HL-60 (cell line): ENCODE measurements around the gene IGFLR1.
"Not testable (repeated sequence)": the region's sequence is repeated elsewhere in the genome, so short reads cannot be mapped to it uniquely, and the experiment has no call there.

Source experiments
- DNase-seq, 2 experiments: peaks; one replicate each; pipeline ENCODE4 v3.0.0-alpha.2; 2010 to 2020; ENCODE audit warnings: low read depth in 1 of 2, low spot score in 1 of 2
- H3K27ac ChIP-seq: fragments of 250-450 bp; sonication (Bioruptor Pico); replicated peaks from 2 replicates; pipeline ENCODE4 v1.5.1; 2020; ENCODE audit warnings: mild to moderate bottlenecking, moderate library complexity
- H3K27me3 ChIP-seq: fragments of 250-450 bp; sonication (Bioruptor Pico); 2 replicates; pipeline ENCODE4 v1.5.1; 2021; ENCODE audit warnings: mild to moderate bottlenecking, moderate library complexity; ENCODE audit not compliant: insufficient read depth, poor library complexity, severe bottlenecking
- H3K4me3 ChIP-seq: replicated peaks from 2 replicates; pipeline ENCODE4 v1.5.1; 2011; ENCODE audit warnings: mild to moderate bottlenecking, control low read depth, low read length; ENCODE audit not compliant: insufficient read depth
- CTCF ChIP-seq: IDR thresholded peaks from one replicate; pipeline ENCODE4 v1.5.1; 2011; ENCODE audit warnings: low read length, control low read depth, inconsistent platforms; ENCODE audit not compliant: insufficient read depth
- GABPA ChIP-seq: IDR thresholded peaks from 2 replicates; pipeline ENCODE4 v1.6.1; 2012; ENCODE audit warnings: low read depth
- POLR2AphosphoS5 ChIP-seq: IDR thresholded peaks from 2 replicates; pipeline ENCODE4 v1.6.1; 2012; ENCODE audit warnings: low read depth
- SPI1 ChIP-seq: IDR thresholded peaks from 2 replicates; pipeline ENCODE4 v1.6.1; 2012; ENCODE audit warnings: low read depth, mild to moderate bottlenecking, borderline replicate concordance
- TF ChIP-seq, protein P1 (sequence below): IDR thresholded peaks from 2 replicates; pipeline ENCODE4 v1.6.1; 2012; ENCODE audit warnings: low read depth; ENCODE audit not compliant: insufficient replicate concordance

IGFLR1 gene

DNA sequence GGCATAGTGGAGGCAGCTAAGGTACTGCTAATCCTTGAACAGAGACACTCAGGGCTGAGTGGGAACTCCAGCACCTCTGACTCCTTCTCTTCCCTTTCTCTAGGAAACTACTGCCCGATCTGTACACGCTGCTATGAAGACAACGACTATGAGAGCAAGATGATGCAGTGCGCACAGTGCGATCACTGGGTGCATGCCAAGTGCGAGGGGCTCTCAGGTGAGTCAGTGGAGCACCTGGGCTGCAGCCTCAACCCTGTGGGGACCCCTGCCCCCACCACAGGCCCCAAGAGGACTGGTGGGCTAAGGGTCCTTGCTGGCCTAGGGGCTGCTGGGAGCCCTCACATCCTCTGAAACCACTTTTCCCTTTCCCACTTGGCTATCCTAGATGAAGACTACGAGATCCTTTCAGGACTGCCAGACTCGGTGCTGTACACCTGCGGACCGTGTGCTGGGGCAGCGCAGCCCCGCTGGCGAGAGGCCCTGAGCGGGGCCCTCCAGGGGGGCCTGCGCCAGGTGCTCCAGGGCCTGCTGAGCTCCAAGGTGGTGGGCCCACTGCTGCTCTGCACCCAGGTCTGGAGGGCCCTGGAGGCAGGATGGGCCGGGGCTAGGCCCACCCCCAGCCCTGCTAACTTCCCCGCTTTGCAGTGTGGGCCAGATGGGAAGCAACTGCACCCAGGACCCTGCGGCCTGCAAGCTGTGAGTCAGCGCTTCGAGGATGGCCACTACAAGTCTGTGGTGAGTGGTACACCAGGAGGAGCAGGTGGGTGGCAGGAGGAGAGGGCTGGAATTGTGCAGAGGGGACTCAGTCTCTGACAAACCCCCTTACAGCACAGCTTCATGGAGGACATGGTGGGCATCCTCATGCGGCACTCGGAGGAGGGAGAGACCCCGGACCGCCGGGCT is 14.9 kb downstream of the IGFLR1 start:
- no peak overlapping the region for H3K27ac ChIP-seq
- DNase-seq = no peak
- no peaks in the 10 kb centered on the region for H3K27me3 ChIP-seq
- TF ChIP-seq POLR2AphosphoS5 (no peak), SPI1 (no peak), CTCF (no peak), GABPA (no peak)
- TF ChIP-seq, protein P1, sequence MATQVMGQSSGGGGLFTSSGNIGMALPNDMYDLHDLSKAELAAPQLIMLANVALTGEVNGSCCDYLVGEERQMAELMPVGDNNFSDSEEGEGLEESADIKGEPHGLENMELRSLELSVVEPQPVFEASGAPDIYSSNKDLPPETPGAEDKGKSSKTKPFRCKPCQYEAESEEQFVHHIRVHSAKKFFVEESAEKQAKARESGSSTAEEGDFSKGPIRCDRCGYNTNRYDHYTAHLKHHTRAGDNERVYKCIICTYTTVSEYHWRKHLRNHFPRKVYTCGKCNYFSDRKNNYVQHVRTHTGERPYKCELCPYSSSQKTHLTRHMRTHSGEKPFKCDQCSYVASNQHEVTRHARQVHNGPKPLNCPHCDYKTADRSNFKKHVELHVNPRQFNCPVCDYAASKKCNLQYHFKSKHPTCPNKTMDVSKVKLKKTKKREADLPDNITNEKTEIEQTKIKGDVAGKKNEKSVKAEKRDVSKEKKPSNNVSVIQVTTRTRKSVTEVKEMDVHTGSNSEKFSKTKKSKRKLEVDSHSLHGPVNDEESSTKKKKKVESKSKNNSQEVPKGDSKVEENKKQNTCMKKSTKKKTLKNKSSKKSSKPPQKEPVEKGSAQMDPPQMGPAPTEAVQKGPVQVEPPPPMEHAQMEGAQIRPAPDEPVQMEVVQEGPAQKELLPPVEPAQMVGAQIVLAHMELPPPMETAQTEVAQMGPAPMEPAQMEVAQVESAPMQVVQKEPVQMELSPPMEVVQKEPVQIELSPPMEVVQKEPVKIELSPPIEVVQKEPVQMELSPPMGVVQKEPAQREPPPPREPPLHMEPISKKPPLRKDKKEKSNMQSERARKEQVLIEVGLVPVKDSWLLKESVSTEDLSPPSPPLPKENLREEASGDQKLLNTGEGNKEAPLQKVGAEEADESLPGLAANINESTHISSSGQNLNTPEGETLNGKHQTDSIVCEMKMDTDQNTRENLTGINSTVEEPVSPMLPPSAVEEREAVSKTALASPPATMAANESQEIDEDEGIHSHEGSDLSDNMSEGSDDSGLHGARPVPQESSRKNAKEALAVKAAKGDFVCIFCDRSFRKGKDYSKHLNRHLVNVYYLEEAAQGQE = no peak
- no peak overlapping the region for H3K4me3 ChIP-seq

DNA sequence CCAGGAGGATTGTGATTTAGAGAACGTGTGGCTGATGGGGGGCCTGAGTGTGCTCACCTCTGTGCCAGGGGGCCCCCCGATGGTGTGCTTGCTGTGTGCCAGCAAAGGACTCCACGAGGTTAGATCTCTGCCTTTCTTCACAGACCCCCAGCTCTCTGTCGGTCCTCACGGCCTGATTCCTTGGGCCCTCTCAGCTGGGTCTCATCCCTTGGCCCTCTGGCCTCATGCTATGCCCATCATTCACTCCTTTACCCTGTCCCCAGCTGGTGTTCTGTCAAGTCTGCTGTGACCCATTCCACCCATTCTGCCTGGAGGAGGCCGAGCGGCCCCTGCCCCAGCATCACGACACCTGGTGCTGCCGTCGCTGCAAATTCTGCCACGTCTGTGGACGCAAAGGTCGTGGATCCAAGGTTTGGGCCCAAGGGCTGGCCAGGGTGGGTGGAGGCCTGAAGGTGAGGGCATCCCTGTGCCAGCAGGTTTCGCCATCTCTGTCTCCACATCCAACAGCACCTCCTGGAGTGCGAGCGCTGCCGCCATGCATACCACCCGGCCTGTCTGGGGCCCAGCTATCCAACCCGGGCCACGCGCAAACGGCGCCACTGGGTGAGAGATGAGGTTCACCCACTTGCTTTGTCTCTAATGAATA is 16.9 kb downstream of the IGFLR1 start:
- no peak overlapping the region for H3K4me3 ChIP-seq
- H3K27me3 ChIP-seq = no peaks in the 10 kb centered on the region
- DNase-seq = no peak
- TF ChIP-seq, protein P1 = no peak
- TF ChIP-seq CTCF (no peak), POLR2AphosphoS5 (no peak), SPI1 (no peak), GABPA (no peak)
- H3K27ac ChIP-seq = no peak overlapping the region

DNA sequence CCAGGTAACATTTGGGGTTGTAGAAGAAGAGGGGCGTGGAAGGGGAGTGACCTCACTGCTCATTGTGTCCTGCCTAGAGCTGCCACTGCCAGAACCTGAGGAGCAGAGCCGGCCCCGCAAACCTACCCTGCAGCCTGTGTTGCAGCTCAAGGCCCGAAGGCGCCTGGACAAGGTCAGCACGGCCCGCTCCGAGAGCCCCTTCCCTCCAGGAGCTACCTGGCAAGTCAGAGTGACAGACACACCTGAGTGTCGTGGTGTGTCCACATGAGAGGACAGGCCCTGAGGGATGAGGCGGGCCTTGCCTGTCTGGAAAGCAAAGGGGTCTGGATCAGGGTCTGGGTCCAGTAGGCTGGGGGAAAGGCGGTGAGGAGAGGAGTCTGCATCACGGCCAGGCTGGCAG is 17.7 kb downstream of the IGFLR1 start:
- Histone ChIP-seq H3K27me3 (no peaks in the 10 kb centered on the region), H3K27ac (no peak overlapping the region), H3K4me3 (no peak overlapping the region)
- no peak for TF ChIP-seq CTCF
- TF ChIP-seq, protein P1 = no peak
- no peak for TF ChIP-seq SPI1
- no peak for TF ChIP-seq GABPA
- no peak for TF ChIP-seq POLR2AphosphoS5
- no peak for DNase-seq

- H3K27me3 ChIP-seq, DNase-seq, H3K4me3 ChIP-seq, H3K27ac ChIP-seq: not testable (repeated sequence)
Observed at GRCh38 chr19:35724132-35724531, 18.1 kb downstream of the IGFLR1 start.
